Right lobe of liver (tissue), 4 donors: Measurements from ENCODE around the gene SPTB.

ENCODE experiments used
- CTCF ChIP-seq, 4 donors: fragments of 200-600 bp in 3 of 4; fragments of 450-650 bp in 1 of 4; IDR thresholded peaks; one replicate each; pipeline versions ENCODE4 v1.5.1 to v1.8.0; 2016 to 2022; ENCODE audit warnings: antibody characterized with exemption in 4 of 4, mild to moderate bottlenecking in 2 of 4
- POLR2A ChIP-seq: fragments of 450-650 bp; IDR thresholded peaks from one replicate; pipeline ENCODE4 v1.6.1; 2017; ENCODE audit warnings: antibody characterized with exemption, mild to moderate bottlenecking
- donor health status: DM: no; HTN: no; CAD: no.
- donor health status: DM: no; HTN: no; CAD: no.
- donor health status: DM: no; HTN: yes; CAD: no.

- TF ChIP-seq CTCF (IDR thresholded peaks at IDR 0.05) (no peak), POLR2A (no peak)
Measured at GRCh38 chr14:64816221-64816783, 63.4 kb downstream of the SPTB start.
